Epithelial cell of proximal tubule (primary cell): ENCODE measurements around the gene ACAA2. TPM values are rescaled to one million over a fixed set of nuclear protein-coding genes. Genes with fewer than 3 reads are reported as not detected.
"Not testable (repeated sequence)": the region's sequence is repeated elsewhere in the genome, so short reads cannot be mapped to it uniquely, and the experiment has no call there.

Source experiments
- DNase-seq: peaks from one replicate; pipeline ENCODE4 v3.0.0-alpha.2; 2011; ENCODE audit warnings: low read depth
- H3K4me3 ChIP-seq: 2 replicates; pipeline ENCODE4 v1.5.1; 2011; ENCODE audit warnings: low read depth, mild to moderate bottlenecking, low read length
- total RNA-seq: library from RNA; depleted of rRNA; stranded (reverse); fragments of >200 nt; gene quantifications from 2 replicates; pipeline ENCODE4 v1.2.3, GENCODE V29; 2015
- TF ChIP-seq, protein P1 (sequence below): conservative IDR thresholded peaks from 2 replicates; pipeline ENCODE4 v1.5.1; 2012; ENCODE audit warnings: low read depth, mild to moderate bottlenecking, low read length

ACAA2 gene
- total RNA-seq, 1 donor from 2014 or later, result 92.3 TPM

GRCh38 chr18:49784427-49785185, 28.7 kb downstream of the ACAA2 start:
- no peak for DNase-seq
- no peak overlapping the region for H3K4me3 ChIP-seq
- TF ChIP-seq, protein P1, sequence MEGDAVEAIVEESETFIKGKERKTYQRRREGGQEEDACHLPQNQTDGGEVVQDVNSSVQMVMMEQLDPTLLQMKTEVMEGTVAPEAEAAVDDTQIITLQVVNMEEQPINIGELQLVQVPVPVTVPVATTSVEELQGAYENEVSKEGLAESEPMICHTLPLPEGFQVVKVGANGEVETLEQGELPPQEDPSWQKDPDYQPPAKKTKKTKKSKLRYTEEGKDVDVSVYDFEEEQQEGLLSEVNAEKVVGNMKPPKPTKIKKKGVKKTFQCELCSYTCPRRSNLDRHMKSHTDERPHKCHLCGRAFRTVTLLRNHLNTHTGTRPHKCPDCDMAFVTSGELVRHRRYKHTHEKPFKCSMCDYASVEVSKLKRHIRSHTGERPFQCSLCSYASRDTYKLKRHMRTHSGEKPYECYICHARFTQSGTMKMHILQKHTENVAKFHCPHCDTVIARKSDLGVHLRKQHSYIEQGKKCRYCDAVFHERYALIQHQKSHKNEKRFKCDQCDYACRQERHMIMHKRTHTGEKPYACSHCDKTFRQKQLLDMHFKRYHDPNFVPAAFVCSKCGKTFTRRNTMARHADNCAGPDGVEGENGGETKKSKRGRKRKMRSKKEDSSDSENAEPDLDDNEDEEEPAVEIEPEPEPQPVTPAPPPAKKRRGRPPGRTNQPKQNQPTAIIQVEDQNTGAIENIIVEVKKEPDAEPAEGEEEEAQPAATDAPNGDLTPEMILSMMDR, result peak; percentile 28

- not testable (repeated sequence) for DNase-seq, H3K4me3 ChIP-seq
Measured at GRCh38 chr18:49783631-49784030, 29.7 kb downstream of the ACAA2 start.

DNA sequence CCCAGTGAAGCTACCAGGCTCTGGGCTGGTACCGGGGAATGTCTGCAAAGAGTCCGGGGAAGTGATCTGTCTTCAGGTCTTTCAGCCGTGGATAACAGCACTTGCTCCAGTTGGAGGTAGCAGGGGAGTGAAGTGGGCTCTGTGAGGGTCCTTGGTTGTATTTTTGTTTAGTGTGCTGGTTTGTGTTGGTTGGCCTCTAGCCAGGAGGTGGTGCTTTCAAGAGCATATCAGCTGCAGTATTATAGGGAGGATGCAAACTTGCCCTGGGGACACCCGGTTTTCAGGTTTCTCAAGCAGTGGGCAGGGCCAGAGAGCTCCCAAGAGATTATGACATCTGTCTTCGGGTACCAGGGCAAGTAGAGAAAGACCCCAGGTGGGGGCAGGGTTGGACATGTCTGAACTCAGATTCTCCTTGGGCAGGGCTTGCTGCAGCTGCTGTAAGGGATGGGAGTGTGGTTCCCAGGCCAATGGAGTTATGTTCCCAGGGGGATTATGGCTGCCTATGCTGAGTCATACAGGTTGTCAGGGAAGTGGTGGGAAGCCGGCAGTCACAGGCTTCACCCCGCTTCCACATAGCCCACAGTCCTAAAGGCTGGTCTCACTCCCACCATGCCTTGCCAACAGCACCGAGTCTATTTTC, 34.4 kb downstream of the ACAA2 start:
- H3K4me3 ChIP-seq, result no peak overlapping the region
- TF ChIP-seq, protein P1, result no peak
- no peak for DNase-seq

DNA sequence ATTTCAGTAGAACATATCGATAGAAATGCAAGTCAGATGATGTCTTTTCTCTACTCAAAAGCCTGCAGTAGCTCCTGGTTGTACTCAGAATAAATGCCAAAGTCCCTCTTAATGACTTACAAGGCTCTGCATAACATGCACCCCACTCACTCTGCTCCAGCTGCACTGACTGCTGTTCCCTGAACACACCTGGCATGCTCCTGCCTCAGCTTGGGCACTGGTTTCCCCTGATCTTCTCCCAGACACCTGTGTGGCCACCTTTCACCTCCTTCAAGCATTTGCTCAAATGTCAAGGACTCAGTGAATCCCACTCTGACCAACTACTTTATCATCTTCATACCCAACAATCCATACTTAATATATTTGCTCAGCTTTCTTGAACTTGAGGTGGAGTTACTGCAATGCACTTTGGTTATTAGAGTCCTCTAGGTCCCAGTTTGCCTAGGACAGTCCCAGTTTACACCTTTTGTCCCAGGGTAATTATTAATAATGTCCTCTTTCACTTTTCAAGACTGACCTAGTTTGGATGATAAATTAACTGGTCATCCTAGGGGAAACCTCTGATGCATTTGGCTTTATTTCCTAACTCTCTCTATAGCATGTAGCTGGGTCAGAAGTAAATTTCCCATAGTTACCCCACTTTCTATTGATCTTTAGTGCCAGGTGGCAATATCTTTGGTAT, 44.1 kb downstream of the ACAA2 start:
- no peak for DNase-seq
- TF ChIP-seq, protein P1, result no peak
- H3K4me3 ChIP-seq, result no peak overlapping the region

GRCh38 chr18:49768051-49768391, 45.3 kb downstream of the ACAA2 start:
- TF ChIP-seq, protein P1, result peak; percentile 86
- DNase-seq, result no peak
- no peak overlapping the region for H3K4me3 ChIP-seq

GRCh38 chr18:49767111-49768050, 46.0 kb downstream of the ACAA2 start:
- H3K4me3 ChIP-seq, result no peak overlapping the region
- TF ChIP-seq, protein P1, result no peak
- no peak for DNase-seq
